B cell (primary cell): ENCODE results near the gene ALDOA. TPM values are rescaled to one million over a fixed set of nuclear protein-coding genes. Genes with fewer than 3 reads are reported as not detected.
A peak's percentile ranks its signal among the peaks of the same experiment; 100 is the strongest.

ENCODE experiments used
- ATAC-seq: fragments of 200-7000 bp; cut with Tn5 transposase; one replicate; pipeline ENCODE4 v1.10.0; 2021; ENCODE audit warnings: low read depth, mild to moderate bottlenecking, moderate number of reproducible peaks, moderate library complexity
- CTCF ChIA-PET: fragments of 350-600 bp; sonication (Branson Sonifier 250); formaldehyde crosslinking; loops from one replicate; lab custom pipeline; 2021; ENCODE audit warnings: antibody characterized with exemption, inconsistent platforms; lab: Charles Lee
- POLR2A ChIA-PET: fragments of 350-600 bp; sonication (Branson Sonifier 250); formaldehyde crosslinking; loops from one replicate; lab custom pipeline; 2021; ENCODE audit warnings: antibody characterized with exemption; lab: Charles Lee
- DNase-seq: peaks from one replicate; pipeline ENCODE4 v3.0.0; 2013
- H2AFZ ChIP-seq: 2 replicates; pipeline ENCODE4 v1.6.1; 2012; ENCODE audit warnings: mild to moderate bottlenecking, low read depth, low read length; ENCODE audit not compliant: insufficient read depth, poor library complexity, severe bottlenecking
- H3K27ac ChIP-seq, 2 donors: 1 replicate in 1 of 2; 2 replicates in 1 of 2; pipeline ENCODE4 v1.5.1; 2012 to 2013; ENCODE audit warnings: low read length in 2 of 2, mild to moderate bottlenecking in 2 of 2, moderate library complexity in 1 of 2
- H3K27me3 ChIP-seq, 4 experiments: fragments of 200-600 bp in 1 of 4; sonication (generic) in 1 of 4; replicated peaks in 1 of 4; 1 replicate in 2 of 4; 2 replicates in 2 of 4; pipeline versions ENCODE4 v1.6.1 to v1.7.0; 2013 to 2016; ENCODE audit warnings: low read length in 3 of 4, mild to moderate bottlenecking in 2 of 4, mixed read lengths in 1 of 4, moderate library complexity in 1 of 4; ENCODE audit not compliant: insufficient read depth in 4 of 4, control insufficient read depth in 3 of 4; ENCODE audit errors: control extremely low read depth in 1 of 4
- H3K36me3 ChIP-seq, 2 experiments: replicated peaks in 1 of 2; 1 replicate in 1 of 2; 2 replicates in 1 of 2; pipeline versions ENCODE4 v1.6.1 to v1.7.1; 2013; ENCODE audit warnings: low read length in 1 of 2; ENCODE audit not compliant: insufficient read depth in 2 of 2, control insufficient read depth in 1 of 2; ENCODE audit errors: control extremely low read depth in 1 of 2, extremely low read depth in 1 of 2
- H3K4me1 ChIP-seq, 2 donors: fragments of 200-600 bp in 1 of 2; sonication (generic) in 1 of 2; 1 replicate in 1 of 2; 2 replicates in 1 of 2; pipeline versions ENCODE4 v1.5.1 to v1.6.1; 2013 to 2017; ENCODE audit warnings: low read length in 2 of 2; ENCODE audit not compliant: control insufficient read depth in 2 of 2, insufficient read depth in 2 of 2
- H3K4me2 ChIP-seq: replicated peaks from 2 replicates; pipeline ENCODE3; 2012; ENCODE audit warnings: mild to moderate bottlenecking, low read depth, low read length; ENCODE audit not compliant: poor library complexity, severe bottlenecking
- H3K4me3 ChIP-seq, 5 experiments: fragments of 200-600 bp in 1 of 5; sonication (generic) in 1 of 5; 1 replicate in 3 of 5; 2 replicates in 2 of 5; pipeline versions ENCODE4 v1.5.1 to v1.7.0; 2011 to 2016; ENCODE audit warnings: low read length in 4 of 5, mild to moderate bottlenecking in 4 of 5, low read depth in 2 of 5, control low read depth in 1 of 5, moderate library complexity in 1 of 5; ENCODE audit not compliant: insufficient read depth in 1 of 5; ENCODE audit errors: control extremely low read depth in 1 of 5, extremely low read depth in 1 of 5
- H3K79me2 ChIP-seq: fragments of 200-600 bp; sonication (generic); one replicate; pipeline ENCODE4 v1.6.0; 2016; ENCODE audit warnings: low read length; ENCODE audit not compliant: control insufficient read depth, insufficient read depth
- H3K9ac ChIP-seq: fragments of 200-600 bp; sonication (generic); 2 replicates; pipeline ENCODE4 v1.6.1; 2017; ENCODE audit warnings: mild to moderate bottlenecking, low read length, moderate library complexity
- H3K9me3 ChIP-seq, 3 donors: one replicate each; pipeline versions ENCODE4 v1.6.1 to v1.7.1; 2013; ENCODE audit warnings: low read length in 2 of 3; ENCODE audit not compliant: control insufficient read depth in 2 of 3, insufficient read depth in 1 of 3; ENCODE audit errors: control extremely low read depth in 1 of 3
- H4K20me1 ChIP-seq: 2 replicates; pipeline ENCODE4 v1.6.0; 2012; ENCODE audit warnings: mild to moderate bottlenecking, low read length; ENCODE audit not compliant: insufficient read depth, control insufficient read depth, poor library complexity, severe bottlenecking
- H3K27ac Mint-ChIP-seq: one replicate; pipeline ENCODE4 v1.8.0; 2021; ENCODE audit warnings: mixed read lengths
- H3K27me3 Mint-ChIP-seq: one replicate; pipeline ENCODE4 v1.8.0; 2021; ENCODE audit warnings: mixed read lengths
- H3K4me1 Mint-ChIP-seq: one replicate; pipeline ENCODE4 v1.8.0; 2021; ENCODE audit warnings: mixed read lengths
- H3K4me3 Mint-ChIP-seq: one replicate; pipeline ENCODE4 v1.8.0; 2021; ENCODE audit warnings: mixed read lengths
- H3K9me3 Mint-ChIP-seq: one replicate; pipeline ENCODE4 v1.8.0; 2022; ENCODE audit warnings: mixed read lengths; ENCODE audit not compliant: insufficient read depth
- CTCF ChIP-seq: fragments of 200-600 bp; IDR thresholded peaks from one replicate; pipeline ENCODE4 v1.8.0; 2022; ENCODE audit warnings: antibody characterized with exemption, mild to moderate bottlenecking
- EZH2 ChIP-seq: IDR thresholded peaks from 2 replicates; pipeline ENCODE4 v1.6.1; 2012; ENCODE audit warnings: borderline replicate concordance, low read depth, mild to moderate bottlenecking, moderate library complexity, low read length; ENCODE audit not compliant: insufficient read depth, poor library complexity, severe bottlenecking
- WGBS: methylation state at CpG from one replicate; pipeline ENCODE4 v1.1.5; 2013; ENCODE audit warnings: missing lambda C conversion rate; ENCODE audit not compliant: insufficient coverage; 5-methylcytosine and 5-hydroxymethylcytosine counted together
- intact Hi-C: fragments of 100-400 bp; cut with micrococcal nuclease; formaldehyde crosslinking; loops from one replicate; pipeline ENCODE4 v1.10.0; 2022
- polyA plus RNA-seq: library from polyadenylated mRNA; depleted of rRNA; stranded (reverse); fragments of >200 nt; gene quantifications from 2 replicates; pipeline ENCODE4 v1.2.3, GENCODE V29; 2012
- total RNA-seq, 2 donors: library from RNA; stranded (reverse); fragments of 120-200 nt in 1 of 2; gene quantifications; 1 replicate in 1 of 2; 2 replicates in 1 of 2; pipeline versions ENCODE4 v1.2.3 to v1.2.4, GENCODE V29; 2013 to 2022

Gene ALDOA
- total and polyA plus RNA-seq, 2 donors (not counting 1 experiment from before 2014, with no cell fraction given): 329 to 343 TPM

GRCh38 chr16:30030841-30031413 is 34.6 kb upstream of the ALDOA start, which contains the start of gene TLCD3B:
Gene TLCD3B, minus strand, starts transcription at chr16:30031271. Its CDS starts 744 bp downstream, at chr16:30030527.
- Histone ChIP-seq H3K79me2 (no peaks in the 10 kb centered on the region), H3K27me3 (peaks cover 0 to 61% (median 29%) of the 10 kb centered on the region in 4 experiments), H3K4me2 (peak within 1 kb of the TSS; percentile 56), H4K20me1 (no peaks in the 10 kb centered on the region), H3K4me3 (no peak within 1 kb of the TSS), H2AFZ (no peak within 1 kb of the TSS), H3K27ac (no peak within 1 kb of the TSS), H3K4me1 (peaks cover 10 to 21% of the 10 kb centered on the region in 2 donors), H3K36me3 (no peaks in the 10 kb centered on the region), H3K9me3 (peaks cover 0 to 15% (median 0%) of the 10 kb centered on the region in 3 donors), H3K9ac (no peak within 1 kb of the TSS)
- H3K27me3 Mint-ChIP-seq: peaks cover 60% of the 10 kb centered on the region
- POLR2A ChIA-PET: interaction anchor here (0.5 kb wide), 1 partner anchor 241 kb away, joined by 3 read pairs; the partner anchor contains the start of gene KIF22
- DNase-seq: no peak
- CTCF ChIA-PET: interaction anchor here (1.0 to 3.3 kb wide), 7 partner anchors 9 to 339 kb away, joined by 3 to 18 read pairs (median 5); no protein-coding TSS in a partner anchor
- peaks cover 10% of the 10 kb centered on the region for H3K4me1 Mint-ChIP-seq
- H3K9me3 Mint-ChIP-seq: no peaks in the 10 kb centered on the region
- intact Hi-C loops: no loop called here
- no peak within 1 kb of the TSS for H3K27ac Mint-ChIP-seq
- H3K4me3 Mint-ChIP-seq: peak within 1 kb of the TSS; percentile 49
- WGBS: under 1% methylated on average over 19 of the region's 27 CpGs
- peak; percentile 31 for ATAC-seq
- TF ChIP-seq CTCF: no peak
- TF ChIP-seq EZH2: no peak

- Mint-ChIP-seq H3K27me3 (peaks cover 59% of the 10 kb centered on the region), H3K9me3 (no peaks in the 10 kb centered on the region), H3K4me3 (peak overlapping the region; percentile 19), H3K27ac (no peak overlapping the region), H3K4me1 (peaks cover 10% of the 10 kb centered on the region)
- DNase-seq (no peak), ATAC-seq (no peak)
- H2AFZ ChIP-seq: no peak overlapping the region
- WGBS: 15% methylated on average over 6 of the region's 11 CpGs
- TF ChIP-seq EZH2: no peak
- no peak for TF ChIP-seq CTCF
- H4K20me1 ChIP-seq: no peaks in the 10 kb centered on the region
- intact Hi-C loops: no loop called here
- no peak overlapping the region for H3K27ac ChIP-seq
- no peaks in the 10 kb centered on the region for H3K36me3 ChIP-seq
- peaks cover 0 to 15% (median 0%) of the 10 kb centered on the region in 3 donors for H3K9me3 ChIP-seq
- no peaks in the 10 kb centered on the region for H3K79me2 ChIP-seq
- peak overlapping the region; percentile 56 for H3K4me2 ChIP-seq
- ChIA-PET CTCF (interaction anchor here (1.0 to 3.3 kb wide), 9 partner anchors 8 to 340 kb away, joined by 3 to 18 read pairs (median 5); partner anchors contain the start of gene C16orf92), POLR2A (interaction anchor here (0.5 kb wide), 1 partner anchor 241 kb away, joined by 3 read pairs; the partner anchor contains the start of gene KIF22)
- peaks cover 0 to 61% (median 29%) of the 10 kb centered on the region in 4 experiments for H3K27me3 ChIP-seq
- H3K4me1 ChIP-seq: peaks cover 10 to 21% of the 10 kb centered on the region in 2 donors
- H3K9ac ChIP-seq: no peak overlapping the region
- no peak overlapping the region for H3K4me3 ChIP-seq
Observed at GRCh38 chr16:30031477-30031918, 34.1 kb upstream of the ALDOA start.
